GM21825 (cell line): ENCODE data around the gene YIPF1.
A peak's percentile ranks its signal among the peaks of the same experiment; 100 is the strongest.

ENCODE experiments used
- ATAC-seq: cut with Tn5 transposase; IDR thresholded peaks from one replicate; pipeline ENCODE4 v1.9.1; 2021; ENCODE audit warnings: mild to moderate bottlenecking, moderate library complexity; ENCODE audit not compliant: unreplicated experiment

YIPF1 gene

GRCh38 chr1:53889304-53890298, at the start of gene YIPF1:
TSS of gene YIPF1 (minus strand) at chr1:53889797. CDS start at chr1:53888937, 860 bp downstream.
- ATAC-seq: peak; percentile 84

- ATAC-seq: no peak
These were observed 48.7 kb upstream of the YIPF1 start for GRCh38 chr1:53938136-53938830.

DNA sequence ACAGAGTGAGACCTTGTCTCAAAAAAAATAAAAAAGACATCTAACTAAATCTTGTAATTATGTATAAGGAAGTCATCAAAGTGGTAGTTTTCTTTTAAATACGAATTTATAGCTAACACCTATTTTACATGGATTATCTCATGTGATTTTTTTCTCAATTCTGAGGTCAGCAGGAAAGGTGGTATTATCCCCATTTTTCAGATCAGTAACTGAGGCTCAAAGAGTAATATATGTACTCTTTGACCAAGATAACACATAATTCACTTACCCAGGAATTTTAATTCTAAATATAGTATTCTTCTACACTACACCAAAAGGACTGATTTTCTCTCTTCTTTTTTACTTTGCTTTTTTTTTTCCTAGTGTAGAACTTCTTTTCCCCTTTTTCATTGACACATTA, 46.8 kb upstream of the YIPF1 start:
- no peak for ATAC-seq

DNA sequence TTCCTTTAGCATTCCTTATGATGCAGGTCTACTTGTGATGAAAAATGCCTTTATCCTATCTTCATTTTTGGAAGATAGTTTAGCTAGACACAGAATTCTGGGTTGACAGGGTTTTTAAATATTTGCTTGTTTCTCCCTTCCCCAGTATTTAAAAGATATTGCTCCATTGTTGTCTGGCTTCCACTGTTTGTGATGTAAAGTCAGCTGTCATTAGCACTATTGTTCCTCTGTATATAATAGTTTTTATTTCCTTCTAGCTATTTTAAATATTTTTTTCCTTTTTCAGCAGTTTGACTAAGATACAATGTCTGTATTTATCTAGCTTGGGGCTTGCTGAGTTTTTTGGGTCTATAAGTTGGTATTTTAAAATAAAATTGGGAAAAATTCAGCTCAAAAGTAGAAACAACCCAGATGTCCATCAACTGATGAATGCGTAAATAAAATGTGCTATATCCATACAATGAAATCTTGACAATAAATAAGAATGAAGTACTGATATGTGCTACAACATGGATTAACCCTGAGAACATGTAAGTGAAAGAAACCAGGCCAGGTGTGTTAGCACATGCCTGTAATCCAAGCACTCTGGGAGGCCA, 44.7 kb upstream of the YIPF1 start:
- ATAC-seq: no peak

DNA sequence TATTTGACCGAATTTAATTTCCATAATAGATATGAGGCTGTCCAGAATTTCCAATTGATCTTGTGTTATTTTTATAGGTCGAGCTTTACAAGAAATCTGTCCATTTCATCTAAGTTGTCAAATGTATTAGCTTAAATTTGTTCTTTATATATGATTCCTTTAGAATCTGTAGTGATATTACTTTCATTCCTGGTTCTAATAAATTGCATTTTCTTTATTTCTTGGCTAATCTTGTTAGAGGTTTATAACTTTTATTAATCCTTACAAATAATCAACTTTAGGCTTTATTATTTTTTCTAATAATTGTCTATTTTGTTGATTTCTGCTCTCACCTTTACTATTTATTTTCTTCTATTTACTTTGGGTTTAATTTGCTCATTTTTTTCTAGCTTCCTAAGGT, 41.9 kb upstream of the YIPF1 start:
- ATAC-seq: no peak

GRCh38 chr1:53930932-53931331, 41.3 kb upstream of the YIPF1 start:
- ATAC-seq: no peak

- no peak for ATAC-seq
These were observed 39.8 kb upstream of the YIPF1 start for GRCh38 chr1:53929246-53929960.

GRCh38 chr1:53927376-53927881, 37.8 kb upstream of the YIPF1 start:
- ATAC-seq: no peak

DNA sequence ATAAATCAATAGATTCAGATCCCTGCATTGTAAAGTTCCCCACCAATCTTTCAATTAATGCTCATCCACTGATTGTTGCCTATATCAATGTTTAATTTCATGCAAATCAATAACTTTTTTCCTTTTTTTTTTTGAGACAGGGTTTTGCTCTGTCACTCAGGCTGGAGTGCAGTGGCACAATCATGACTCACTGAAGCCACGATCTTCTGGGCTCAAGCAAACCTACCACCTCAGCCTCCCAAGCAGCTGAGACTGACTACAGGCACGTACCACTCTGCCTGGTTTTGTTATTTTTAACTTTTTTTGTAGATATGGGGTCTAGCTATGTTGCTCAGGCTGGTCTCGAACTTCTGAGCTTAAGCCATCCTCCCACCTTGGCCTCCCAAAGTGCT, 30.1 kb upstream of the YIPF1 start:
- ATAC-seq: no peak

DNA sequence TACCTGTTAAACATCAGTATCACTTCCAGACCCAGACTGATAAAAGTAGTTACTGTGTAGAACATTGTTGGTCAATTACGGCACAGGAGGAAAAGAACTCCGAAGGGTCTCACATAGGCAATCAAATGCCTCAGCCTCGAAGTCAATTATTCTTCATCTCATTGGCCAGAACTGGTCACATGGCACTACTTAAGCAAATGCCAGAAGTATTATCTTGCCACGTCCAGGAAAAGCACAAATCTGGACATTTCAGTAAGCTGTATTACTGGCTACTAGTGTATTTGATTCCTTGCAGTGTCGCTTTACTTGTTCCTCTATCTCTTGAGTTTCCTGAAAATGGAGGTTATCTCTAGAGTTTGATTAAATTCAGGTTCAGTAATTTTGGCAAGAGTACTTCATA, 28.7 kb upstream of the YIPF1 start:
- no peak for ATAC-seq

DNA sequence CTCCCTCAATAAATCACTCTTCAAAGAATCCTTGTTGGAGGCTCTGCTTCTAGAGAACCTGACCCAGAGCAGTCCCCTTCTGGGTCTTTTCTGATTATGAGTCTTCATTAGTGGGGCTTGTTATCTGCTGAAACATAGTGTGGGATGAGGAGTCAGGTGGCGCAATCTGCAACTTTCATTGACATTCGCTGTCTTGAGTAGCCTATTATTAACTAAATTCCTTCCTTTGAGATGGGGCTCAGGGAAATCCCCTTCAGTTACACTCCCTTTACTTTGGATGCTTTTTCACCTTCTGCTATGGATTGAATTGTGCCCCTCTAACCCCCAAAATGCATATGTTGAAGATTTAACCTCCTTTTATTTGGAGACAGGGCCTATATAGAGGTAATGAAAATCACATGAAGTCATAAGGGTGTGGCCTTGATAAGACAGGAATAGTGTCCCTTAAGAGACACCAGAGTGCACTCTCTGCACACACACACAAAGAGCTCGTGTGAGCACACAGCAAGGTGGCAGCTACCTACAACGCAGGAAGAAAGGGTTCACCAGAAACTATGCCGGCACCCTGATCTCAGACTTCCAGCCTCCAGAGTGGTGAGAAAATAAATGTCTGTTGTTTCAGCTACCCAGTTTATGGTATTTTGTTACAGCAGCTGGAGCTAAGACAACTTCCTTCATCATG, 23.9 kb upstream of the YIPF1 start:
- no peak for ATAC-seq

DNA sequence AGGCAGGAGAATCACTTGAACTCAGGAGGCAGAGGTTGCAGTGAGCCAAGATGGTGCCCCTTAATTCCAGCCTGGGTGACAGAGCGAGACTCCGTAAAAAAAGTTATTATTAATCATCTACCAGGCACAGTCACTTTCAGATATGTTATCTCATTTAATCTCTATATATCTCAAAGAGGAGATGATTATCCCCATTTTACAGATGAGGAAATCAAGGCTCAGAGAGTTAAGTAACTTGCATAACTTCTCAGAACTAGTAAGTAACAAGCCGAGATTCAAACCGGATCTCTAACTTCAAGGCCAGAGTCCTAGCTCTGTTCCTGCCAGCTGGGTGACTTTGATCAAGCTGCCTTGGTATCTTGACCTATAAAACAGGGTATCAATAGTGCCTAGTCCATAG, 21.8 kb upstream of the YIPF1 start:
- ATAC-seq: no peak

GRCh38 chr1:53909946-53910345, 20.3 kb upstream of the YIPF1 start:
- ATAC-seq: no peak

DNA sequence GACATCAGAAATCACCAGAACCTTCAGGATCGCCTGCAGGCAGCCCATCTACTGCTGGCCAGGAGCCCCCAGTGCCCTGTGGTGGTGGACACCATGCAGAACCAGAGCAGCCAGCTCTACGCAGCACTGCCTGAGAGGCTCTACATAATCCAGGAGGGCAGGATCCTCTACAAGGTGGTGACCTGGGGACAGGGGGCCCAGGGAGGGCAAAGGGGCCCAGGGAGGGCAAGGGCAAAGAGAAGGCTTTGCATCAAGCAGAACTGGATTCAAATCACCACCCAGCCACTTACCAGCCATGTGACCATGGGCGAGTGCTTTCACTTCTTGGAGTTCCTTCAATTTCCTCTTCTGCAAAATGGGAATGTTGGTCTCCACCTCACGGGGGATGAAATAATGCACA, 16.5 kb upstream of the YIPF1 start:
- ATAC-seq: no peak

GRCh38 chr1:53905509-53905908, 15.9 kb upstream of the YIPF1 start:
- ATAC-seq: no peak

DNA sequence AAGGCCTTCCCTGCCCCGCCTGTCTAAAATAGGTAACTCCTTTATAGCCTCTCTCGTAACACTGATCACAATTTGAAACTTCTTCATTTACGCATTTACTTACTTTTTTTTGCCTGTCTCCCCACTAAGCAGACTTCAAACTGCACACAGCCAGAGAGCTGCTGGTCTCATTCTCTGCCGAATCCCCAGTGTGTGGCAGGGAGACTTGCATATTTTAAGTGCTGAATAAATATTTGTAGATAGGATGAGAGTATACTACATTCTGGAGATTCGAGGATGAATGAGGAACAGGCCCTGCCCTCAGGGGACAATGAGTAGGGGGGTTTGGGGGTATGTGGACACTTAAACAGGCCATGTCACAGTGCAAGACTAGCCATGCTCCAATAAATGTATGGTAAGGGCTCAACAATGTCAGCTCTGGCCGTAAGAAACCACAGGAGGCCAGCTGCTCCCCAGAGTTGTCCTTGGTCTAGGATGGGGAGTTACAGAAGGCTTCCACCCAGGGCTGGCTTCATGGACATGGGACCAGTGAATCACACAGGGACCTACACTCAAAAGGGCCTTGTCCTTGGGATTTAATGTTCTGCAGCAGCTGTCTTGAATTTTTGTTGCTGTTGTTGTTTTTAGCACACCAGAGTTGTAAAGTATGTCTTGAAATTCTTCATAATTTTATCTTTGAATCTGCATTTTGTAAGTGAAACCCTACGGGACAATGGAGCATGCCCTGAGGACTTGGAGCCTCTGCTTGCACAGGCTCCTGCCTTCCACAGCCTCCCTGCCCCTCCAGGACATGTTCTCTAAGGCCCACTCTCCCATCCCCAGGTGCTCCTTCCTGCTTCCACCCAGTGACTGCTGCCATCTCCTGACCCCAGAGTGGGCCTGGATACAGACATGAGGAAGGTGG, 12.9 kb upstream of the YIPF1 start:
- ATAC-seq: no peak

DNA sequence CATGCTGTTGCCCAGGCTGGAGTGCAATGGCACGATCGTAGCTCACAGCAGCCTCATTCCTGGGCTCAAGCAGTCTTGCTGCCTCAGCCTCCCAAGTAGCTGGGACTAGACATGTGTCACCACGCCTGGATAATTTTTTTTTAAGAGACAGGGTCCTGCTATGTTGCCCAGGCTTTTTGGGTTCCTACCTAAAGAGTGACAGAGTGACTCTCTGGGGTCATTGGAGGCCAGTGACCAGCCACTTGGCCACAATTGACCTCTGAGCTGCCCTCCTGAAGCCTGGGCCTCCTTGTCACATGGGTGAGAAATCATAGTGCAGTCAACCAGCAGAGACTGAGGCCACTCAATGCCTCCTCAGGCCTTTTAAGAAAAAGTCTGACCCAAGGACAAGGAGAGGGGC, 10.1 kb upstream of the YIPF1 start:
- ATAC-seq: no peak

DNA sequence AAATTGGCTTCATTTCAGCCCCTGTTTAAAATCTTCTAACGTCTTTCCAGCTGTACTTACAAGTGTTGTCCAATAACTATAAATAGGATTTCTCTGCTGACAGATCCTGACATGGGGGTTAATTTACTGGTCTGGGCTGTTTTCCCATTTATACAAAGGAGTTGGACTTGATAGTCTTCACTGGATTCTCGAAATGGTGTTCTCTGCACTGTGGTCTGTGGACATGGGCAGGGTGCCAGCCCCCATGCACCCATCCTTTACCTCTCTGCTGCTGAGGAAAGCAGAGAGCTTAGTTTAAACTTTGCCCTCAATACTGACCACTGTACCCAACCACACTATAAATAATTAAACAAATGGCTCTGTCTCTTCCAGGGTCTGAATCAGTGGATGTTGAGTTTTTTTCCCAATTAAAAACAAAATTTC, 9.6 kb upstream of the YIPF1 start:
- ATAC-seq: no peak

GRCh38 chr1:53896635-53897229, 7.1 kb upstream of the YIPF1 start:
- no peak for ATAC-seq
